ENCODE measurements around the gene CR1L. TPM values are rescaled to one million over a fixed set of nuclear protein-coding genes. Genes with fewer than 3 reads are reported as not detected.

The CR1L gene
- total RNA-seq, 1 experiment from 2014 or later: not detected

GRCh38 chr1:207648334-207649209, 3.6 kb downstream of the CR1L start:
- H3K4me2 ChIP-seq (ENCODE audit: low read length): no peak overlapping the region
- H3K9me3 ChIP-seq (ENCODE audit: low read length): no peaks in the 10 kb centered on the region
- ChIA-PET POLR2A (ENCODE audit: unreplicated experiment) (no interaction called here), CTCF (no interaction called here)
- no peaks in the 10 kb centered on the region for H3K36me3 ChIP-seq (ENCODE audit: low read depth, low read length)
- H2AFZ ChIP-seq (ENCODE audit: low read length): no peak overlapping the region
- no peaks in the 10 kb centered on the region for H3K79me2 ChIP-seq (ENCODE audit: low read length)
- no peak overlapping the region for H3K9ac ChIP-seq (ENCODE audit: low read length)
- H3F3A ChIP-seq (ENCODE audit: low read length, unreplicated experiment): no peaks in the 10 kb centered on the region
- H3K4me3 ChIP-seq (ENCODE audit: low read length): no peak overlapping the region
- BruUV-seq (replicated peaks): no TSS peak
- ATAC-seq (no peak), DNase-seq (no peak)
- TF ChIP-seq EZH2phosphoT487 (IDR thresholded peaks at IDR 0.05; ENCODE audit: borderline replicate concordance, low read length) (no peak), CTCF (conservative IDR thresholded peaks at IDR 0.05; ENCODE audit: low read depth, low read length) (no peak), EZH2 (IDR thresholded peaks at IDR 0.05; ENCODE audit: low read length, unreplicated experiment) (no peak)
- H3K4me1 ChIP-seq (ENCODE audit: insufficient read depth, low read length): no peaks in the 10 kb centered on the region
- no peak overlapping the region for H3K27ac ChIP-seq (ENCODE audit: low read length)
- H3K27me3 ChIP-seq (ENCODE audit: low read length): peaks cover 69% of the 10 kb centered on the region
- intact Hi-C loops (cut with micrococcal nuclease): no loop called here
- no peaks in the 10 kb centered on the region for H4K20me1 ChIP-seq (ENCODE audit: low read length)
- H3K9me2 ChIP-seq (replicated peaks; ENCODE audit: low read length): no peaks in the 10 kb centered on the region

- Histone ChIP-seq H3K9ac (ENCODE audit: low read length) (no peak overlapping the region), H3K79me2 (ENCODE audit: low read length) (no peaks in the 10 kb centered on the region), H3K27ac (ENCODE audit: low read length) (no peak overlapping the region), H2AFZ (ENCODE audit: low read length) (no peak overlapping the region), H3F3A (ENCODE audit: low read length, unreplicated experiment) (no peaks in the 10 kb centered on the region), H3K9me2 (replicated peaks; ENCODE audit: low read length) (no peaks in the 10 kb centered on the region), H3K36me3 (ENCODE audit: low read depth, low read length) (no peaks in the 10 kb centered on the region), H4K20me1 (ENCODE audit: low read length) (no peaks in the 10 kb centered on the region), H3K4me2 (ENCODE audit: low read length) (no peak overlapping the region), H3K9me3 (ENCODE audit: low read length) (no peaks in the 10 kb centered on the region), H3K4me1 (ENCODE audit: insufficient read depth, low read length) (no peaks in the 10 kb centered on the region), H3K4me3 (ENCODE audit: low read length) (no peak overlapping the region), H3K27me3 (ENCODE audit: low read length) (peaks cover 69% of the 10 kb centered on the region)
- ChIA-PET CTCF (no interaction called here), POLR2A (ENCODE audit: unreplicated experiment) (no interaction called here)
- no TSS peak for BruUV-seq (replicated peaks)
- ATAC-seq (no peak), DNase-seq (no peak)
- TF ChIP-seq CTCF (conservative IDR thresholded peaks at IDR 0.05; ENCODE audit: low read depth, low read length) (no peak), EZH2 (IDR thresholded peaks at IDR 0.05; ENCODE audit: low read length, unreplicated experiment) (no peak), EZH2phosphoT487 (IDR thresholded peaks at IDR 0.05; ENCODE audit: borderline replicate concordance, low read length) (no peak)
- intact Hi-C loops (cut with micrococcal nuclease): no loop called here
Measured at GRCh38 chr1:207649210-207649753, 4.3 kb downstream of the CR1L start.

All from PC-3 (cell line).